ENCODE data around the gene SPATA6. TPM values are rescaled to one million over a fixed set of nuclear protein-coding genes. Genes with fewer than 3 reads are reported as not detected.
"Not testable (repeated sequence)": the region's sequence is repeated elsewhere in the genome, so short reads cannot be mapped to it uniquely, and the experiment has no call there.

SPATA6 gene
- total RNA-seq, result 1.3 and 2.9 TPM in 2 replicates

- peak; percentile 88 for DNase-seq
Measured at GRCh38 chr1:48471691-48472576, at the start of gene SPATA6. Gene SPATA6, minus strand, starts transcription at chr1:48472204. Its CDS starts 196 bp downstream, at chr1:48472008.

DNA sequence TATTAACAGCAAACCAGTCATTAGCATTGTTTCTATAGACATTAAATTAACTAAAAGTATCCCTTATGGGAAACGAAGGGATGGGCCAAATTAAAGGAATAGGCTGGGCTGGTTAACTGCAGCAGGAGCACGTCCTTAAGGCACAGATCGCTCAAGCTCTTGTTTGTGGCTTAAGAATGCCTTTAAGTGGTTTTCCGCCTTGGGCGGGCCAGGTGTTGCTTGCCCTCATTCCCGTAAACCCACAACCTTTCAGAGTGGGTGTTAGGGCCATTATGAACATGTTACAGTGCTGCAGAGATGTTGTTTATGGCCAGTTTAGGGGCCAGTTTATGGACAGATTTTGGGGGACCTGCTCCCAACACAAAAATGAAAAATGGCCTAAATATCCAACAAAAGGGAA is 47.9 kb upstream of the SPATA6 start:
- not testable (repeated sequence) for DNase-seq

- no peak for DNase-seq
Measured at GRCh38 chr1:48506870-48507269, 34.9 kb upstream of the SPATA6 start.

- DNase-seq, result no peak
Measured at GRCh38 chr1:48500541-48501450, 28.8 kb upstream of the SPATA6 start.

GRCh38 chr1:48499211-48499735 is 27.3 kb upstream of the SPATA6 start:
- no peak for DNase-seq

DNA sequence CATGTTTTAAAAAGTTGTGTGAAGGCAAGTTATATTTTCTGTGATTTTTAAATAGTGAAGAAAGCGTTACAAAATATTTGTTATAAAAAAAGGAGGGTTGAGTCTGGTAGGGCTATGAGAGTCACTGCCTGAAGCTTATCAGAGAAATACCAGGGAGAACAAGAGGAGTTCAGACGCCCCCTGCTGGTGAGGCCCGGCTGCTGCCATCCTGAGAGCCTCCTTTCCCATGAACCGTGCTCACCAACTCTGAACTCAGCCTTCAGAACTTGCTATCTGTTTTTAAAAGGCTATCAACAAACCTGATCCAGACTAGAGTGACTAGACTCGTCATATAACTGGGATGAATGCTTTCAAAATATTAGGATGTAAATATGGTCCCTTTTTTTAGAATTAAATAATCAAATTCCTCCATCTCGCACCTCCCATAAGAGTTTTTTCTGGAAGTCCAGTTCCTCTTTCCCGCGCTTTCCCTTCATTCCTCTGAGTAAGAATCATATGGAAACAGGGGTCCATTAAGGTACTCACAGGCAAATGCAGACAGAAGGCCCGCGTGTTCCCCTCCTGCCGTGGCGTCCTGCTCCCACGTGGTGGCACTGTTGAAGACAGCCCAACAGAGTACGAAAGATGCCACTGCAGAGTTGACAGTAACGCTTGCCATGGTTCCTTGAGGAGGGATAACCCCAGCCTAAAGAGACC is 26.2 kb upstream of the SPATA6 start:
- peak; percentile 81 for DNase-seq

- no peak for DNase-seq
Measured at GRCh38 chr1:48495911-48496310, 23.9 kb upstream of the SPATA6 start.

GRCh38 chr1:48495166-48495565 is 23.2 kb upstream of the SPATA6 start:
- no peak for DNase-seq

GRCh38 chr1:48493970-48494769 is 22.2 kb upstream of the SPATA6 start:
- peak; percentile 39 for DNase-seq

- peak; percentile 16 for DNase-seq
Measured at GRCh38 chr1:48493041-48493440, 21.0 kb upstream of the SPATA6 start.

GRCh38 chr1:48492392-48492791 is 20.4 kb upstream of the SPATA6 start:
- DNase-seq, result peak; percentile 36

- no peak for DNase-seq
Measured at GRCh38 chr1:48488721-48489120, 16.7 kb upstream of the SPATA6 start.

DNA sequence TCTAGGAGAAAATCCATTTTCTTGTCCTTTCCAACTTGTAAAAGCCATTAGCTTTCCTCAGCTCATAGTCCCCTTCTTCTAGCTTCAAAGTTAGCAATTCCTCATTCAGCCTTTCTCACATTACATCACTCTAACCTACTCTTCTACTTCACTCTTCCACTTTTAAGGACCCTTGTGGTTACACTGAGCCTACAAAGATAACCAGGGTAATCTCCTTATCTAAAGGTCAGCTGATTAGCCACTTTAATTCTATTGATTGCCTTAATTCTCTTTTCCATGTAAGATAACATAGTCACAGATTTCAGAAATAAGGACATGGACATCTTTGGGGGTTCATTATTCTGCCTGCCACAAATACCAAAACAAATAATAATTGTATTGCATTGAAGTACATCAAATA is 8.5 kb upstream of the SPATA6 start:
- DNase-seq, result no peak

GRCh38 chr1:48480023-48480422 is 8.0 kb upstream of the SPATA6 start:
- not testable (repeated sequence) for DNase-seq

- DNase-seq, result no peak
Measured at GRCh38 chr1:48472638-48473037, 634 bp upstream of the SPATA6 start.

DNA sequence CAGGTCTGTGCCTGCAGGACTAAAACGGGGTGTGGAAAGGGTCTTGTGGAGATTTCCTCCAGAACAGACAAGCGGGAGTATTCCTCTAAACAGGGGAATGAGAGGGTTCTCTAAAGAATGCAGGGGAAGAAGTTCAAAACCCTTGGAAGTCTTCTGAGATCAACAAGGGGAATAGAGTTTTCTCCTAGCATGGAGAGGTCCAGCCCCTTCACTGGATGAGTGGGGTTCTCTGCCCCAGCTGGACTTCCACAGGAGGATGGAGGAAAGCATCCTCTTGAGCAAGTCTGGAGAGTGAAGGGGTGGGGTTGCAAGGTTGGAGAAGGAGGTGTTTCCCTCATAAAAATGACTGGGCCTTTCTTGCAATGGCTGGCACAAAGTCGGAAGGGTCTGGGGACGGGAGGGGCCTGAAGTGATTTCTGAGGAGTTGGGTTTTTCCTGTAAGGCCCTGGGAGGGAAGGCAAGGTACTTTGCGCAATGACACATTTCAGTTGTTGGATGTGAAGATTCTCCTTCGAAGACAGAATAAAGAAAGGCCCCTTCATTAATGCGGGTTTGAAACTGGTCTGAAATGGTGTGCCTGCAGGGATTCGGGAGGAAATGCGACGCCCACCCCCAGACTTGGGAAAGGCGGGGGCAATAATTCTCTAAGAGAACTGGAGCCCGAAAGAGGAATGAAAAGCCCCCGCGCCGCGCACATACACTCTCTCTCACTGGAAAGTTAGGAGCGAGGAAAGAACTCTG is 884 bp downstream of the SPATA6 start:
- no peak for DNase-seq

DNA sequence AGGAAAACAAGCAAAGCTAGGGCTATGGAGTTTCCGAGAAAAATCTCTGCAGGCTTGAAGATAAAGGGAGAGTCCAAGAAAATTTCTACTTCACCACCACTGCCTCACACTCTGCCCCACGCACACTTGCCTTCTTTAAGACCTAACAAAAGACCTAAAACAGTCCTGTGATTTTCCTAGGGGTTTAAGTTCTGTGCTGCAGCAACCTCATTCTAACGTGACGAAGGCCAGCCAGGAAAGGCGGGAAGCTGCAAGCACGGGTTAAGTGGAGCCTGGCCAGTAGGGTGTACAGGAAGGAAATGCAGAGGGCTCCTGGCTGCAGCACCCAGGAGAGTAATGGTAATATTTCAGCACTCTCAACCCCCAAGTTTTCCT is 1.5 kb downstream of the SPATA6 start:
- DNase-seq, result peak; percentile 7

GRCh38 chr1:48469616-48470480 is 2.2 kb downstream of the SPATA6 start:
- peak; percentile 58 for DNase-seq

DNA sequence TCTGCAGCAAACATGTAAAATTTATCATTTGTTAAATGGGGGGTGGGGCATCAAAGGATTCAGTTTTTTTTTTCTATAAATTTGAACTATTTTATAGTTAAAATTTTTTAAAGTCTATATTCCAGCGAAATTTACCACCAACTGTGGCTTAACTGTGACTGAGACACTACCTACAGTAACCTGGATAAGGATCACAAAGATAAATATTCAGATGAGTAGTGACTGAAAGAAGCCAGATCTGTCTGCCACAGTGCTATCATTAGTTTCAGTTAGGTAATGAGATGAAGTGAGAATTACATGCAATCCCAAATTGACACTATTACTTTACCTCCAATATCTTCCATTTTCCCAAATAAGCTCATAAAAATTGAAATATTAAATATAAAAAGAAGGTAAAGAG is 5.4 kb downstream of the SPATA6 start:
- DNase-seq, result no peak

GRCh38 chr1:48462716-48463302 is 9.2 kb downstream of the SPATA6 start:
- no peak for DNase-seq
